ENCODE data around the gene AKAP6.

DNA sequence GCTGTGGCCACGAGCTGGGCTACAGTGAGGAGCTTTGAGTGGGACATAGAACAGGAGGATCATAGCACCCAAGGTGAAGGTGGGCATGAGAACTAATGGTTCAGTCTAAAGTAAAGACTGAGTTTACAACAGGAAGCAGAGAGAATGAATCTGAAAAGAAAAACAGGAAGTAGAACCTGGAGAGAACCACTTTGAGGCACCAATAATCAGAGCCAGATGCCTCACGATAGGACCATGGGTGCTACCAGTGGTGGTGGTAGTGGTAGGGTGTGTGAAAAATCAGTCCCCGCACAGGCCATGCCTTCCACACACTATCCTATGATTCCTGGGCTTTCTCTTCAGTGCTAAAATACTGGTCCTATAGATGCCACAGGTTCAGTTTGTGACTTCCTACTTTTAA is 293.6 kb downstream of the AKAP6 start:
- TF ChIP-seq, protein P1, sequence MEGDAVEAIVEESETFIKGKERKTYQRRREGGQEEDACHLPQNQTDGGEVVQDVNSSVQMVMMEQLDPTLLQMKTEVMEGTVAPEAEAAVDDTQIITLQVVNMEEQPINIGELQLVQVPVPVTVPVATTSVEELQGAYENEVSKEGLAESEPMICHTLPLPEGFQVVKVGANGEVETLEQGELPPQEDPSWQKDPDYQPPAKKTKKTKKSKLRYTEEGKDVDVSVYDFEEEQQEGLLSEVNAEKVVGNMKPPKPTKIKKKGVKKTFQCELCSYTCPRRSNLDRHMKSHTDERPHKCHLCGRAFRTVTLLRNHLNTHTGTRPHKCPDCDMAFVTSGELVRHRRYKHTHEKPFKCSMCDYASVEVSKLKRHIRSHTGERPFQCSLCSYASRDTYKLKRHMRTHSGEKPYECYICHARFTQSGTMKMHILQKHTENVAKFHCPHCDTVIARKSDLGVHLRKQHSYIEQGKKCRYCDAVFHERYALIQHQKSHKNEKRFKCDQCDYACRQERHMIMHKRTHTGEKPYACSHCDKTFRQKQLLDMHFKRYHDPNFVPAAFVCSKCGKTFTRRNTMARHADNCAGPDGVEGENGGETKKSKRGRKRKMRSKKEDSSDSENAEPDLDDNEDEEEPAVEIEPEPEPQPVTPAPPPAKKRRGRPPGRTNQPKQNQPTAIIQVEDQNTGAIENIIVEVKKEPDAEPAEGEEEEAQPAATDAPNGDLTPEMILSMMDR (IDR thresholded peaks at IDR 0.05; ENCODE audit: insufficient read depth, low read depth, low read length): no peak
- no peak for TF ChIP-seq EZH2 (IDR thresholded peaks at IDR 0.05; ENCODE audit: insufficient read depth, low read length)
